ENCODE results near the gene TMEM132D. TPM values are rescaled to one million over a fixed set of nuclear protein-coding genes. Genes with fewer than 3 reads are reported as not detected.

Gene TMEM132D
- total RNA-seq, 1 donor from 2014 or later: not detected

GRCh38 chr12:129660946-129661345, 242.9 kb downstream of the TMEM132D start:
- DNase-seq (ENCODE audit: low spot score): no peak

DNA sequence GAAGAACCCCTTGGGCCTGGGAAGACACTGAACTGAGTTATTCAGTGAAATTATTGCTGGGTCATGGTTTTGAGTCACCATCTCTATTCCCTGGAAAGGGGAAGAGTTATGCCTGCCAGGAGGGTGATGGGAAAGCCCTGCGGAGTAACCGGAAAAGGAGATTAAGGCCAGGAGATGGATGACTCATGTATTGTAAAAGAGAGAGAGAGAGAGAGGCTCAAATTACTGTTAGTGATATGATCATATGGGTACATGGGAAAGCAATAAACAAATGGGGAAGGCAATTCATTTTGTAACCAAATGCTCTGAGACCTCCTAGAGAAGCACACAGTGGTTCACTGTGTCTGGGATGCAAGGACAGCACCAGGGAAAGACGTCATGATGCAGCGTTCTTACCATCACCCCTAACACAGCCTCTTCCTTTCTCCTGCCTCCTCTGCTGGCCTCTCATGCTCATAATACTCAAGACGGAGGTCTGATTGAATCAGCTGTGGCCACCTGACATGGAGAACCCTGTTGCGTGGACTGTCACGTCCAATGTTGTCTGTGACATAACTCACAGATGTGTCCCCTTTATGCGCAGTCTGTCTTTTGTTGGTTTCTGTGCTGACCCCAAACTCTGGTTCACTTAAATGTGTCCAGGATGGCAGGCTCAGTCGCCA, 243.7 kb downstream of the TMEM132D start:
- no peak for DNase-seq (ENCODE audit: low spot score)

DNA sequence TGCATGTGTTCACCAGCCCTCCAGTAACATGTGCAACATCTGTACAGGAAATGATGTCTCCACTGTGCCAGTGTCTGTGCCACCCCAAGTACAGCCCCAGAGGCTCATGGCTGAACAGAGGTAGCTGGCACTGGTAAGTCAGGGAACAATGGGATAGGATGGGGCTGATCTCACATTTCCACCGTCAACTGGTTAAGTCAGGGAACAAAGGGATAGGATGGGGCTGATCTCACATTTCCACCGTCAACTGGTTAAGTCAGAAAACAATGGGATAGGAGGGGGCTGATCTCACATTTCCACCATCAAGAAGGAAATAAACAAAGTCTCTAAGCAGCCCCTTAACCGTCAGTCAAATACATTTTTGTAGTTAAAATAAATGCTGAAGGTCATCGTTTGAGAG, 246.6 kb downstream of the TMEM132D start:
- no peak for DNase-seq (ENCODE audit: low spot score)

DNA sequence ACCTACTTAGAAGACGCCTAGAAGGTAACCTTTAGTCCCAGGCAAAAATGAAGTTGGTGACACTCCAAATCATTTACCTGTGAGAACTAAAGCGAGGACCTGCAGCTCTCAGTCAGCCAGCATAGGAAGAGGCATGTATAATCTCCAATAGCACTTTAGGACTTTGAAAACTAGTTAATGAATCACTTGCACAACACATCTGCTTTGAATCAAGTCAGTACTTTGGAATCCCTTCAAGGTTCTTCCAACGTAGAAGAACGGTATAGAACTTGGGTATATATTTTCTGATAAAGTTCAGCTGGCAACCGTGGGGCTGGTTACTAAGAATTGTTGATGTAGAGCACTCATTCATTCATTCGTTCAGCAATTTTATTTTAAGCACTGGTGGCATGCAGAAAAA, 251.9 kb downstream of the TMEM132D start:
- DNase-seq (ENCODE audit: low spot score): no peak

- DNase-seq (ENCODE audit: low spot score): no peak
Measured at GRCh38 chr12:129641926-129642325, 261.9 kb downstream of the TMEM132D start.

GRCh38 chr12:129635021-129635685, 268.7 kb downstream of the TMEM132D start:
- DNase-seq (ENCODE audit: low spot score): no peak

DNA sequence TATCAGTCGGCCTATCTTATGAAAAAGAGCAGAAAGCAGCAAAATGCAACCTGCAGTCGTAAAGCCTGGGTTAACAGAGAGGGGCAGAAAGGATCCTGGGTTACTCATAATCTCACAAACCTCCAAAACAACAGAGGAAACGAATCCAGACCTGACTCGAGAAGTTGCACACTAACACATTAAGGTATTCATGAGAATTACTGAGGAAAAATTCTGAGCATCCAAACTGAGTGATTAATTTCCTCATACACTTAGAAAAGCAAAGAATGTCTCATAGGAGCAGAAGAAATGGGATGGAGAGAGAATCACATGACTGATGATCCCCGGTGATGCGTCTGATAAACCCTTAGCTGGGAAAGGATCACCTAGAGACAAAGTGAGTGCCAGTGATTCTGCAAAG, 272.5 kb downstream of the TMEM132D start:
- no peak for DNase-seq (ENCODE audit: low spot score)

- no peak for DNase-seq (ENCODE audit: low spot score)
Measured at GRCh38 chr12:129629901-129630300, 273.9 kb downstream of the TMEM132D start.

- no peak for DNase-seq (ENCODE audit: low spot score)
Measured at GRCh38 chr12:129622566-129622965, 281.3 kb downstream of the TMEM132D start.

GRCh38 chr12:129619271-129619670, 284.6 kb downstream of the TMEM132D start:
- DNase-seq (ENCODE audit: low spot score): no peak

DNA sequence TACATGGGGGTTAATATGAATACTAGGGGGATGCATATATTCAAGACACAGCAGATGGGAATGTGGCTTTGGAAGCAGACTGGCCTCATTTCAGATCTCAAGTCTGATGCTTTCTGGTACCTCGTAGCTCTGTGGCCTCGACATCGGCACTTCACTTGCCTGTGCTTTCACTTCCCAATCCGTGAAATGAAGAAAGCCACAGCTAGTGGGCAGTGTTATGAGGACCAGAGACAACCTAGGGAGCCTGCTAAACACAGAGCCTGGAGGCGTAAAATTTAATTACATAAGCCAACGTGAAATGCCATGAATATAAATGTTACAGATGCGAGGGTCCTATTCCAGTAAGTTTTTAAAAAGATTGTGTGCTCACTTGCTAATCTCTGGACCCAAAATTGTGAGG, 286.0 kb downstream of the TMEM132D start:
- no peak for DNase-seq (ENCODE audit: low spot score)

GRCh38 chr12:129615001-129615400, 288.8 kb downstream of the TMEM132D start:
- no peak for DNase-seq (ENCODE audit: low spot score)

DNA sequence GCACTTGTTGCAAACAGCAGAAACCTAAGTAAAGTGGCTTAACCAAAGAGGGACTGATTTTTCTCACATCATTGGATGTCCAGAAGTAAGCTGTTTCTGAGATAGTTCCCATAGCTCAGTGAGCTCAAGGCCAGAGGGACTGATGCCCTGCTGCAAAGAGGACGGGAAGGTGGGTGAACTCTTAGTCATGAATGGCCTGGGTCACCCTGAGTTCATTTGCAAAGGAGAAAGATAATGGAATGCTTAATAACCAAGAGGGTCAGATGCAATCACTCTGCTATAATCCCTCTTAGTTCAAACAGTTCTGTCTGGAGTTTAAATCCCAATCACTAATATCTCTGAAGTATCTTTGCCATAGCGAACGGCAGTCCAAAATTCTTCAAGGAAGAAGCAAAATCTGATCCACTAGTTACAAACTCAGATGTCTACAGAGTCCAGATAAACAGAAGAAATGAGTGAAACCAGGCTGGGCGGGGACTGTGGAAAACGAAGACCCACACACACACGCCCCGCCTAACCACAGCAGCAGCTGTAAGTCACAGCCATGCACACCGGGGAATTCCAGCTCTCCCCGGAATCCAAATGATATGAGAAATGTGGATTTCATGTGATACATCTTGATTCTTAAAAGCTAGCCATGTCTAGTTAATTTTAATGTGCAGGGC, 289.5 kb downstream of the TMEM132D start:
- no peak for DNase-seq (ENCODE audit: low spot score)

GRCh38 chr12:129613314-129613713, 290.5 kb downstream of the TMEM132D start:
- DNase-seq (ENCODE audit: low spot score): no peak

DNA sequence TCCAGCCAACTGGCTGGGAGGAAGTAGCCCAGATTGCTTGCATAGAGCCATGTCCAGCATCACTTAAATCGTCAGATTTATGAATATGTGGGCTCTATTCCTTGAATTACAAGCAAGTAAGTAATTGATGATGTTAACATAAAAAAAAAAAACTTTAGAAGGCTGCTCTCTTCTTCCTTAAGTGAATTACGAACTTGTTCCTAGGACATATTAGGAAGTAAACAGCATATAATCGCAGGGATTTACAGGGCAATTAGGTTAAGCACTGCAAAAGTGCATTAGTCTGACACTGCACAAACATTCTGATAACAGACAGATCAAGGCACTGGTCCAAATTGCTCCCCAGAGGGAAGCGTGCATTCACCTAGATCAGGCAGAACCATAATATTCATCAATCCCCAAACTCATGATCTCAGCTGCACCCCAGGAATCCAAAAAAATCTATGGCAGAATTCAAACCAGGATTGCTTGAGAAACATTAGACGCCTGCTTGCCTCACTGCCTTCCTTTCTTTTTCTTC, 293.2 kb downstream of the TMEM132D start:
- no peak for DNase-seq (ENCODE audit: low spot score)

DNA sequence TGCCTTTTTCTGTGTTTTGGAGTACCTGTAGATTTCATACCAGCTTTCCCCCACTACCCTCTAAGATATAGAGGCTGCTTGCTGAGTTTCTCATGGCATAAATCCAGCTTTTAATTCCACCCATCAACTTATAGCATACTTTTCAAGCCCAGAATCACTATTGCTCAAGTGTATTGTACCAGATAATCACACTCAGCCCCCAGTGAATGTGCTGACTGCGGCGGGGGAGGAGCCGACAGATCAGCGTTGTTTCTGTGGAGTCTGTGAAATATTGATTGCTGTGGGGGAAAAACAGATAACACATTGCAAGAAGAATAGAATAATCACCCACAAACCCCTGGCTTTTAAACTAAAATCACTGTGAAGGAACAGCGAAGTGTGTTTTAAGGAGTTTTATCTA, 296.1 kb downstream of the TMEM132D start:
- DNase-seq (ENCODE audit: low spot score): no peak

DNA sequence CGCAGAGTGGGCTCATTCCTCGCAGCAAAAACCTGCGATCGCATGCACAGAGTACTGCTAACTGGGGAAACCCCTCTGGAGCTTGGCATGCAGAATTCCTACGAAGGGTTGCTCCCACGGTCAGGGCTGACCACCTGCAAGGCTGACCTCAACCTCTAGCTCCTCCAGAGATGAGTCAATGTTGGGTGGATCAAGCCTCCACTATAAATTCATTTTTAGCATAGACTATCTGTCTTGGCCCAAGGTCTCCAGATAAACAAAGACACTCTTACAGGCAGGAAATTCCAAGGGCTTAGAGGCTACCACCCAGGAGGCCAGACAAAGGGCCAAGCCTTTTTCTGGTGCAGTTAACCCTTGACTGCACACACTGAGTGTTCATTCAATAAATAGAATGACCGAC, 296.5 kb downstream of the TMEM132D start:
- peak; percentile 21 for DNase-seq (ENCODE audit: low spot score)

GRCh38 chr12:129606239-129606638, 297.6 kb downstream of the TMEM132D start:
- DNase-seq (ENCODE audit: low spot score): no peak

- DNase-seq (ENCODE audit: low spot score): no peak
Measured at GRCh38 chr12:129605666-129606065, 298.2 kb downstream of the TMEM132D start.

- no peak for DNase-seq (ENCODE audit: low spot score)
Measured at GRCh38 chr12:129604506-129604905, 299.3 kb downstream of the TMEM132D start.

- no peak for DNase-seq (ENCODE audit: low spot score)
Measured at GRCh38 chr12:129599406-129599805, 304.4 kb downstream of the TMEM132D start.

DNA sequence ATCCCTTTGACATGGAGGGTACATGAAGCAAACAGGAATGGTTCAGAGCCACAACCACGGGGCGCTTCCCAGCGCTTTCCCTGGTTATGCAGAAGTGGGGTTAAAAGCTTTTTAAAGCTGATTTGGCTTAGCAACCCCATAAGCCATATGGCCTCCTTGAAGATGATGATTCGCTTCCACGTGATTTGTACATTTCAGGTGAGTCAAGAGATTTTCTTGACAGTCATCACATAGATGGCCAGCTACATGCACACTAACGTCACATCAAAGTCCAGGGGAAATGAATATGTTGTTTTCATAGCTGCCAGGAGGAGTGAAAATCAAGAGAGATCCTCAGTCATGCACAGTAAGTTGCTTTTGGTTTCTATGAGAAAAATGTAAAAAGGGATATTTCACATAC, 309.7 kb downstream of the TMEM132D start:
- no peak for DNase-seq (ENCODE audit: low spot score)

- no peak for DNase-seq (ENCODE audit: low spot score)
Measured at GRCh38 chr12:129592449-129592848, 311.4 kb downstream of the TMEM132D start.

All from mucosa of gallbladder (tissue), 1 donor.